Measurements from ENCODE around the gene TMEM184B. TPM values are rescaled to one million over a fixed set of nuclear protein-coding genes. Genes with fewer than 3 reads are reported as not detected.

Gene TMEM184B
- total RNA-seq, 1 experiment from 2014 or later = 22.0 TPM

DNA sequence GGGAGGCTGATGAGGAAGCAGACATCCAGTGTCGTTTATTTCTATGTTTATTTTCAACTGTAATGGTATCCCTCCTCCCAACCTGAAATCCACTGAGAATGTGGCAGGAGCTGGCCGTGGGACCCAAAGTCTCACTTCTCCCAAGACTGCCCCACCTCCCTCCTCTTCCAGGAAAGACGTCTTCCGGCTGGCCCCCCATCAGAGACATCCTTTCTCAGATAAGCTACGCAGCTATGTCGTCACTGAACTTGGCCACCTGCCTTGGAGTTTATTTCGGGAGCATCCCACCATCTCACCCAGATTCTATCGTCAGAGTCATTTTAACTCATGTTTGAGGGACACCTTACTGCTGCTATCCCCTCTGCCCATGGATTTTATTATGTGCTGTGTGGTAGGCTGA lies 13.9 kb downstream of the TMEM184B start:
- Histone ChIP-seq H3K27ac (no peak overlapping the region), H3K4me3 (no peak overlapping the region)

DNA sequence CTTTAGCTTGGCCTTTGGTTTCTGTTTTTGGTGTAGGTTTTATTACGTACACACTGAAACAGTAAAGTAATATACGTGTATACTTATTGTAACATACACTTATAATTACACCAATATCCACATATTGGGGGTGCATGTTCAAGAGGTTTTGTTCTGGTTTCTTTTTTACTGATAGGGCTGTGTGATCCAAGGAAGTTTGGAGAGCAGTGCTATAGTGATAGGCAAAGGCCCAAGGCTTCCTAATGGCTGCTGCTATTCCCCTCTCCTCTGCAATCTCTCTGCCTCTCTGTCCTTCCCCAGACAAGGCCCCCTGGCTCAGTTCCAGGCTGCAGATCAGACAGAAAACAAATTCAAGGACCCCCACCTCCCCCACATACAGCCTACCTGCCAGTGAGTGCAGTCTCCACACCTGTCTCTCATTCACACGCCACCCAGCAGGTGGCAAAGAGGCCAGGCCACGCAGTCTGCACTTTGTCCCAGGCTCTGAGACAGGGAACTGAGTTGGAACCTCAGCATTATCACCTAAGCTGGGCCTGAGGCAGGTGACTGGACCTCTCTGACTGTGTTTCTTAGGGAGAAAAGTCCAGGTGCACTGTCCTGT lies 15.1 kb downstream of the TMEM184B start:
- Histone ChIP-seq H3K4me3 (no peak overlapping the region), H3K9me3 (replicated peaks) (no peaks in the 10 kb centered on the region), H3K4me1 (replicated peaks) (peaks cover 11% of the 10 kb centered on the region), H3K27me3 (replicated peaks) (no peaks in the 10 kb centered on the region), H3K27ac (peak overlapping the region; percentile 50), H3K36me3 (peaks cover 18% of the 10 kb centered on the region)
- DNase-seq (ENCODE audit: low read depth in 1 of 2, low spot score in 2 of 2) = no peak

More for the DNA sequence above, 13.9 kb downstream of the TMEM184B start:
- H3K4me1 ChIP-seq (replicated peaks) = peaks cover 11% of the 10 kb centered on the region
- H3K36me3 ChIP-seq = peaks cover 29% of the 10 kb centered on the region
- no peak for DNase-seq (ENCODE audit: low read depth in 1 of 2, low spot score in 2 of 2)
- H3K27me3 ChIP-seq (replicated peaks) = no peaks in the 10 kb centered on the region
- no peaks in the 10 kb centered on the region for H3K9me3 ChIP-seq (replicated peaks)

DNA sequence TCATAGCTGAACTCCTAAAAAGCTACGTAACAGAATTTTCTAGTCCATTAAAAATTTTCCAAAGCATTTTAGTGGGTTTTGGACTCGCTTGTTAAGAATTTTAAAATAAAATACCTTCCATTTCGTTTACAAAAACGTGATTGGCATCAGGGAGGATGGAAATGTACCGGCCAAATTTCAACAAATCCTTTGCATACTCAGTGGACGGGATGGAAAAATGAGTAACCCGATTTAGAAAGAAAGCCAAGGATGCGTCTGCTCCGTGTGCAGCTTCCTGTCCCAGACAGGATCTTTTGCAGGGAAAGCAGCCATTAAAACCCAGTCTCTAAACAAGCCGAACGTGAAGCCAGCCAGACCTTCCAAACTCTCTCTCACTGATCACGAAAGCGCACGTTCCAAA lies 15.6 kb downstream of the TMEM184B start:
- DNase-seq (ENCODE audit: low read depth in 1 of 2, low spot score in 2 of 2) = no peak
- peak overlapping the region; percentile 50 for H3K27ac ChIP-seq
- peaks cover 11% of the 10 kb centered on the region for H3K4me1 ChIP-seq (replicated peaks)
- no peak overlapping the region for H3K4me3 ChIP-seq
- no peaks in the 10 kb centered on the region for H3K27me3 ChIP-seq (replicated peaks)
- no peaks in the 10 kb centered on the region for H3K9me3 ChIP-seq (replicated peaks)
- H3K36me3 ChIP-seq = peaks cover 12% of the 10 kb centered on the region

DNA sequence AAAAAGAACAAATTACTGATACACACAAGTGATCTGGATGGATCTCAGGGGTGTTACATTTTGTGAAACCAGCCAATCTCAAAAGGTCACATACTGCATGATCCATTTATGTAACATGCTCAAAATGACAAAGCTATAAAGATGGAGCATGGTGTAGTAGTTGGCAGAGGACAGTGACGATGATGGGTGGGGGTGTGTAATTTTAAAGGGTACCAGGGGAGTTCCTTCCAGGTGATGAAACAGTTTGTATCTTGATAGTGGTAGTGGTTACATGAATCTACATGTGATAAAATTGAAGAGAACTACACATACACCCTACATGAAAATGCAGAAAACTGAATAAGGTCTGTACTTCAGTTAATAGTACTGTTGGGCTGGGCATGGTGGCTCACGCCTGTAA lies 17.1 kb downstream of the TMEM184B start:
- Histone ChIP-seq H3K9me3 (replicated peaks) (no peaks in the 10 kb centered on the region), H3K36me3 (peaks cover 4% of the 10 kb centered on the region; the same call in 1 of the 2 replicates), H3K4me3 (no peak overlapping the region), H3K27me3 (replicated peaks) (no peaks in the 10 kb centered on the region), H3K27ac (no peak overlapping the region), H3K4me1 (replicated peaks) (peaks cover 11% of the 10 kb centered on the region)
- no peak for DNase-seq (ENCODE audit: low read depth in 1 of 2, low spot score in 2 of 2)

DNA sequence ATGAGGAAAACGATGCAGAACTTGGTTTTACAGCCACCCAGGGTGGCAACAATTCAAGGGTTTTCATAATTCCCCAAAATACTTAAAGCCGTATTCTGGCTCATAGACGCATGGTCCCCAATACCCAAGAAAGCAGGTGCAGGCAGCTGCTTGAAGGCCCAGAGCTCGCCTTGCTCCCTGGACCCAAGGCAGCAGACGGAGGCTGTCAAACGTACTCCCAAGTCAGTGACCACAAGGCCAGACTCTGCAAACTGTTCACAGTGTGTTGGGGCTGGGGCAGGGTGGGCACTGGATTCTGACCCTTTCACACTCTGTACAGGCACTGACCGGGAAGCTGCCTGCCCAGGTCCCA lies 21.5 kb downstream of the TMEM184B start:
- H3K27ac ChIP-seq = no peak overlapping the region
- H3K4me1 ChIP-seq (replicated peaks) = no peaks in the 10 kb centered on the region
- H3K4me3 ChIP-seq = no peak overlapping the region

DNA sequence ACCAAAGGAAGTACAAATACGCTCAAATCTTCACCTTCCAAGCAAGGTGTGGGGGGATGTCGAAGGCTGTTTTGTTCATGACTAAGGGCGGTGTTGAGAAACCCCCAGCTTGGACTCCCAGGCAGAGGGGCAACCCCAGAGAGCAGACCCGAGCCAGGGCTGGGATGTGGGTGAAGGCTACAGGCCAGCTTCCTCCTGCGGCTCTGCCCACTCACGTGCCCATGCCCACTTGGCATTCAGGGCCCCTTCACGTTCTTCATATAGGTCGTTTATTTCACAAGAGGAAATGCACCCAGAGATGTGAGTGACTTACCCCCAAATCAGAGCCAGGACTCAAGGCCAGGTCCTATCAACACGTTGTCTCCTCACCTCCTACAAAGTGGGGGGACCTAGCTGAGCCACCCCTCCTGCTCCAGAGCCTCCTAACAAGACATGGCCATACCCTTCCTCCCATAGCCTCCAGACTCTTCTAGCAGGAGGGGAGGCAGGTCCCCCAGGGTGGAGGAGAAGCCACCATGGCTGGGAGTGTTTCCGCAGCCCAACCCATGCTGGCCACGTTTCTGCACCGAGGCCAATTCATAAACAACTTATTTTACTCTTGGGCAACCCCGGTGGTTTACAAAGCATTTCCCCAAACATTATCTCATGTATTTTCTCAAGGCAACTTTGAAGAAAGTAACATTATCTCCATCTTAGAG lies 22.0 kb downstream of the TMEM184B start:
- Histone ChIP-seq H3K36me3 (peaks cover 29% of the 10 kb centered on the region), H3K4me3 (no peak overlapping the region), H3K27ac (no peak overlapping the region), H3K9me3 (replicated peaks) (no peaks in the 10 kb centered on the region; the same call in 1 of the 2 replicates), H3K27me3 (replicated peaks) (no peaks in the 10 kb centered on the region), H3K4me1 (replicated peaks) (no peaks in the 10 kb centered on the region)
- DNase-seq (ENCODE audit: low read depth in 1 of 2, low spot score in 2 of 2) = no peak

More for the DNA sequence above, 21.5 kb downstream of the TMEM184B start:
- Histone ChIP-seq H3K27me3 (replicated peaks) (no peaks in the 10 kb centered on the region), H3K9me3 (replicated peaks) (no peaks in the 10 kb centered on the region; the same call in 1 of the 2 replicates), H3K36me3 (peaks cover 24% of the 10 kb centered on the region)
- no peak for DNase-seq (ENCODE audit: low read depth in 1 of 2, low spot score in 2 of 2)

DNA sequence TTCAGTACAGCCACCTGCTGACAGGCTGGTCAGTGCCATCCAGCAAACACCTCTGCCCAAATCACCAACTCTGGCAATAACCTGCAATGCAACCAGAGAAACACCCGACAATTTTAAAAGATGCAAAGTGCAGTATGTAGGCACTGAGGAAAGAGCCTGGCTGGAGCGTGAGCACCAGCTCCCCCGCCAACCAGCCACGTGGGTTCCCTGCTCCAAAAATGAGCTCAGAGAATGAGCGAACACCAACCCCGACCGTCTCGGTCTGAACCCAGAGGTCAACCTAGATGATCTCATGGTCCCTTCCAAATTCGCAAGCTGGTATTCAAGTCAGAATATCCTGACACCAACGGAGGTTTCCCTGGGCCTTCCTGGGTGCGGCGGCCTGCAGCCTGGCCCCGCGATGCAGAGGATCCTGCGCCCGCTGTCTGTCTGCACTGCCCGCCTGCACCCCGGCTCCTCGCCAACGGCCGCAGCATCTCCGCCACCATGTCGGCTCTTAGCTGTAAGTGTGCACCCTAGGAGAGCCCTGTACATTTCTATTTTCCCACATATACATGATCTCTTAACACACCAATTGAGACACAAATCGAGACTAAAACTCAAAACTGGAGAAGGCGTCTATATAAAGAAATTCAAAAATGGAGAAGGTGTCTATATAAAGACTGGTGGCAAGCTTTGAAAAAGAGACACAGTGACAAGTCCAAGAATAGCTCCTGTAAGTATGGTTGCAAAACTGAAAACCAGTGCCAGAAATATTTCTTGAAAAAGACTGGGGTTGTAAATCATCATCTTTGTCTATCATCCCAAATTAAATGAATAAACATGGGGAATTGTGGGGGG lies 22.8 kb downstream of the TMEM184B start:
- H3K9me3 ChIP-seq (replicated peaks) = no peaks in the 10 kb centered on the region; the same call in 1 of the 2 replicates
- H3K27ac ChIP-seq = no peak overlapping the region
- H3K4me1 ChIP-seq (replicated peaks) = no peaks in the 10 kb centered on the region
- no peaks in the 10 kb centered on the region for H3K27me3 ChIP-seq (replicated peaks)
- H3K4me3 ChIP-seq = no peak overlapping the region
- DNase-seq (ENCODE audit: low read depth in 1 of 2, low spot score in 2 of 2) = no peak
- H3K36me3 ChIP-seq = peaks cover 29% of the 10 kb centered on the region

DNA sequence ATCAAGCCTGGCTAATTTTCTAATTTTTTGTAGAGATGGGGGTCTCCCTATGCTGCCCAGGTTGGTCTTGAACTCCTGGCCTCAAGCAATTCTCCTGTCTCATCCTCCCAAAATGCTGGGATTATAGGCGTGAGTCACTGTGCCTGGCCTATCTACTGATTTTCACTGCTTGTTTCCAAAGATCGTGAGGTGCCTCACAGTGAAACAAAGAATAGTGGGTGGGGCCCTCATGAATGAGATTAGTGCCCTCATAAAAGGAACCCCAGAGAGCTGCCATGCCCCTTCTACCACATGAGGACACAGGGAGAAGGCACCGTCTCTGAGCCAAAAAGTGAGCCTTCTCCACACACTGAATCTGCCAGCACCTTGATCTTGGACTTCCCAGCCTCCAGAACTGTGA lies 23.5 kb downstream of the TMEM184B start:
- H3K27me3 ChIP-seq (replicated peaks) = no peaks in the 10 kb centered on the region
- no peaks in the 10 kb centered on the region for H3K4me1 ChIP-seq (replicated peaks)
- no peak overlapping the region for H3K27ac ChIP-seq
- DNase-seq (ENCODE audit: low read depth in 1 of 2, low spot score in 2 of 2) = no peak
- peaks cover 35% of the 10 kb centered on the region for H3K36me3 ChIP-seq
- no peak overlapping the region for H3K4me3 ChIP-seq
- no peaks in the 10 kb centered on the region; the same call in 1 of the 2 replicates for H3K9me3 ChIP-seq (replicated peaks)

DNA sequence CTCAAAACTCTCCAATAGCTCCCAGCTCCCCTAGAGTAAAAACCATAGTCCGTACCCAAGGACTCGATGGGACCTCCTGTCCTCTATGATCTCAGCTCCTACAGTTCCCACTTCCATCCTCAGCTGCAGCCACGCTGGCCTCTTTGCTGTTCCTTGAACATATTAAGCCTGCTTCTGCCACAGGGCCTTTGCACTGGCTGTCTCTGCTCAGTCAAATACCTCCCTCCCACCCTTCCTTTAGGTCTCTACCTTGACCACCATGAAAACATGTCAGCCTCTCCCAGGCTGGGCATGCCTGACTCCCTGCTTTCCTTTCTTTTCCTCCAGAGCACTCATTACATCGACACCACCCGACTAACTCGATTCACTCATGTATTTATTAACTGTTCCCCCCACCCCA lies 24.5 kb downstream of the TMEM184B start:
- peaks cover 46% of the 10 kb centered on the region for H3K36me3 ChIP-seq
- H3K4me1 ChIP-seq (replicated peaks) = peaks cover 8% of the 10 kb centered on the region
- H3K4me3 ChIP-seq = no peak overlapping the region
- H3K9me3 ChIP-seq (replicated peaks) = no peaks in the 10 kb centered on the region; the same call in 1 of the 2 replicates
- no peak overlapping the region for H3K27ac ChIP-seq
- no peak for DNase-seq (ENCODE audit: low read depth in 1 of 2, low spot score in 2 of 2)
- H3K27me3 ChIP-seq (replicated peaks) = no peaks in the 10 kb centered on the region

DNA sequence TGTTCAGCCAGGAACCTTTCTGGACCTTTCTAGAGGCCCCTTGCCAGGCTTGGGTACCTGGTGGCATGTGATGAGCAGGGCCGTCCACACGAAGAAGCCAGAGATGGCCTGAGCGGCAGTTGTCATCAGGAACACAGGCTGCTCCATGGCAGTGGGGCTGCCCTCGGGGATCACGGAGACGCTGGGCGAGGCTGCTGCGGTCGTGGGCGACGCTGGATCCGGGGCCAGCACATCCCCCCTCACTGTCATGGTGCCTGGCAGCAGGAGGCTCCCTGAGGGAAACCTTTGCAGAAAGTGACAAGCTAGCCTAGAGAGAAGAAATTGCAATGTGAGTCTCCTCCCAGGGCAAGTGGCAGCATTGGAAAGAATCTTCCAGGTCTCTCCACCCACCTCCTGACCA lies 25.1 kb downstream of the TMEM184B start:
- Histone ChIP-seq H3K4me3 (no peak overlapping the region), H3K9me3 (replicated peaks) (no peaks in the 10 kb centered on the region; the same call in 1 of the 2 replicates), H3K27ac (no peak overlapping the region), H3K4me1 (replicated peaks) (peaks cover 13% of the 10 kb centered on the region), H3K36me3 (peaks cover 50% of the 10 kb centered on the region), H3K27me3 (replicated peaks) (no peaks in the 10 kb centered on the region)
- DNase-seq (ENCODE audit: low read depth in 1 of 2, low spot score in 2 of 2) = no peak

DNA sequence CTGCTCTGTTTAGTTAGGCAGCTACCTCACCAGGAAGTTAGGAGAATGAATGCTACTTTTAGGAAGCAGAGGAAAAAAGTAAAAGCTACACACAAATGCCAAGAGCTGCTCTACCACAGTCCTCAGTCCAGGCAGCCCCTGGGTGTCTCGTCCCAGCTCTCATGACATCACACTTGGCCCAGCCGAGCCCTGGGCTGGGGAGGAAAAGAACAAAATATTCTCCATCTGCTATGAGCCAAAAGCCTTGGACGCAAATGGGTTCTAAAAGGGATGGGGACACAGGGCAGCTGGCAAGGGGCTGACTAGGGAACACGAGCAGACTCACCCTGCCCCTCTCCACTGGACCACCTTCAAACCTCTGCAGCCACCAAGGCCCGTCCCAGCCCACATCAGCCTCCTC lies 26.1 kb downstream of the TMEM184B start:
- Histone ChIP-seq H3K4me3 (no peak overlapping the region), H3K27me3 (replicated peaks) (no peaks in the 10 kb centered on the region), H3K4me1 (replicated peaks) (peaks cover 17% of the 10 kb centered on the region), H3K36me3 (peaks cover 54% of the 10 kb centered on the region), H3K9me3 (replicated peaks) (no peaks in the 10 kb centered on the region; the same call in 1 of the 2 replicates), H3K27ac (no peak overlapping the region)
- DNase-seq (ENCODE audit: low read depth in 1 of 2, low spot score in 2 of 2) = no peak

DNA sequence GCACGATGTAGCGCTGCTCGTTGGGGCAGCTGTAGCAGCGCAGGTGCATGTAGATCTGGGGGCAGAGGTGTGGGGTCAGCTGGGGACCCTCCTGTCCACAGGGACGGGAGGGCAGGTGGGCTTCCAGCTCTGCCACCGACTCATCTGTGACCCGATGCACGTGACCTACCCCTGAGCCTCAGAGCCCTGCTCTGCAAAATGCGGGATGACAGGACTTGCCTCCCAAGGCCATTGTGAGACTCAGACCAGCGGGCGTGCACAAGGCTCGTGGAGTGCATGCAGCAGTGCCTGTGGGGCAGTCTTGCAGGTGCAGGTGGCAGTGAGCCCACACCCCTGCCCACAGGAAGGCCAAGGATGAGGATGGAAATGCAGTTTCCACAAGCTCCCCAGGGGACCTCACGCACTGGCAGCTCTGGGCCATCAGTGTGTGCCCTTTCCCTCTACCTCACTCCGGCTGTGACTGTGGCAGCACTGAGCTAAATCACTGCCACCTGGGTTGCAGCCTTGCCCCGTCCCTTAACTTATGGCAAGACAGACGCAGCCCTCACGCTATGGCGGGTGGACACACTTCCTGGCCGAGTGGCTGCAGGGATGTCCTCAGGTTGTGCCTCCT lies 26.7 kb downstream of the TMEM184B start:
- no peak for DNase-seq (ENCODE audit: low read depth in 1 of 2, low spot score in 2 of 2)
- Histone ChIP-seq H3K27ac (no peak overlapping the region), H3K4me3 (no peak overlapping the region), H3K36me3 (peaks cover 54% of the 10 kb centered on the region), H3K27me3 (replicated peaks) (no peaks in the 10 kb centered on the region), H3K4me1 (replicated peaks) (peaks cover 22% of the 10 kb centered on the region), H3K9me3 (replicated peaks) (no peaks in the 10 kb centered on the region; the same call in 1 of the 2 replicates)

DNA sequence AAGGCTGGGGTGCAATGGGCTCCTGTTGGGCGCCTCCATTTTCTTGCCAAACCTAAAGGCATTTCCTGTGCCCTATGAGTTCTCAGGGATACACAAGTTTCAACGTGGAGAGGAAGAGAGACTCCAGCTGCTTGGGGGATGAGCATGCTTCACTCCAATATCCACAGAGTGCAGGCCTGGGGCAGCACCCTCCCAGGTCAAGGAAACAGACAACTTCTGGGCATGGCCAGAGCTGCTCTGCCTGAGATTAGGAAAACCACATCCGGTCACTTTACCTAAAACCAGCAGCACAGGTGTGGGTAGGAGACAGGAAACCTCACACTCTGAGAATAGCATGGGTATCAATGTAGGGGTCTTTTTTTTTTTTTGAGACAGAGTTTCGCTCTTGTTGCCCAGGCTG lies 28.7 kb downstream of the TMEM184B start:
- Histone ChIP-seq H3K36me3 (peaks cover 47% of the 10 kb centered on the region), H3K9me3 (replicated peaks) (no peaks in the 10 kb centered on the region), H3K27ac (no peak overlapping the region), H3K4me3 (no peak overlapping the region), H3K27me3 (replicated peaks) (no peaks in the 10 kb centered on the region), H3K4me1 (replicated peaks) (peaks cover 42% of the 10 kb centered on the region)
- DNase-seq (ENCODE audit: low read depth in 1 of 2, low spot score in 2 of 2) = no peak
